Spleen (tissue), 11 donors: ENCODE measurements around the gene PDE3A. TPM values are rescaled to one million over a fixed set of nuclear protein-coding genes. Genes with fewer than 3 reads are reported as not detected.
A peak's percentile ranks its signal among the peaks of the same experiment; 100 is the strongest.

Experiments used
- DNase-seq: peaks from one replicate; pipeline ENCODE4 v3.0.0-alpha.2; 2020
- H3K27ac ChIP-seq, 8 donors: fragments of 200-600 bp; sonication (generic) in 7 of 8; 1 replicate in 4 of 8; 2 replicates in 4 of 8; pipeline versions ENCODE4 v1.5.0 to v1.8.0; 2016 to 2021; ENCODE audit warnings: inconsistent platforms in 4 of 8, mild to moderate bottlenecking in 4 of 8, moderate library complexity in 1 of 8
- H3K27me3 ChIP-seq, 7 donors: fragments of 200-600 bp; sonication (generic) in 6 of 7; replicated peaks in 1 of 7; 1 replicate in 4 of 7; 2 replicates in 3 of 7; pipeline versions ENCODE4 v1.5.0 to v1.8.0; 2016 to 2021; ENCODE audit warnings: inconsistent platforms in 3 of 7, mild to moderate bottlenecking in 1 of 7
- H3K36me3 ChIP-seq, 6 donors: fragments of 200-600 bp; sonication (generic) in 5 of 6; 1 replicate in 4 of 6; 2 replicates in 2 of 6; pipeline versions ENCODE4 v1.5.0 to v1.8.0; 2016 to 2021; ENCODE audit warnings: inconsistent platforms in 2 of 6
- H3K4me1 ChIP-seq, 6 donors: fragments of 200-600 bp; sonication (generic) in 5 of 6; 1 replicate in 3 of 6; 2 replicates in 3 of 6; pipeline versions ENCODE4 v1.5.0 to v1.8.0; 2016 to 2021; ENCODE audit warnings: inconsistent platforms in 3 of 6
- H3K4me3 ChIP-seq, 8 donors: fragments of 200-600 bp; sonication (generic) in 7 of 8; 1 replicate in 4 of 8; 2 replicates in 4 of 8; pipeline versions ENCODE4 v1.5.0 to v1.8.0; 2016 to 2021; ENCODE audit warnings: inconsistent platforms in 4 of 8, mild to moderate bottlenecking in 4 of 8, moderate library complexity in 2 of 8
- H3K9me3 ChIP-seq, 8 donors: fragments of 200-600 bp; sonication (generic) in 7 of 8; 1 replicate in 4 of 8; 2 replicates in 4 of 8; pipeline versions ENCODE4 v1.5.0 to v1.8.0; 2016 to 2021; ENCODE audit warnings: inconsistent platforms in 4 of 8
- CTCF ChIP-seq, 11 experiments: fragments of 200-600 bp in 7 of 11; fragments of 450-650 bp in 4 of 11; sonication (generic) in 4 of 11; IDR thresholded peaks in 8 of 11; conservative IDR thresholded peaks in 3 of 11; 1 replicate in 7 of 11; 2 replicates in 4 of 11; pipeline versions ENCODE4 v1.4.0 to v1.8.0; 2016 to 2021; ENCODE audit warnings: antibody characterized with exemption in 11 of 11, inconsistent platforms in 4 of 11, mild to moderate bottlenecking in 1 of 11
- POLR2A ChIP-seq, 3 donors: fragments of 450-650 bp; IDR thresholded peaks; one replicate each; pipeline ENCODE4 v1.5.1; 2017; ENCODE audit warnings: antibody characterized with exemption in 3 of 3, mild to moderate bottlenecking in 1 of 3
- POLR2AphosphoS5 ChIP-seq, 3 donors: sonication (generic); formaldehyde crosslinking; IDR thresholded peaks; one replicate each; pipeline ENCODE4 v1.5.1; 2017; ENCODE audit warnings: antibody characterized with exemption in 3 of 3
- WGBS, 5 donors: extraction: QIAGEN DNeasy Blood & Tissue Kit in 3 of 5; methylation state at CpG; one replicate each; pipeline versions ENCODE4 v1.1.5 to v1.1.7; 2013 to 2018; 5-methylcytosine and 5-hydroxymethylcytosine counted together
- intact Hi-C: fragments of 100-400 bp; cut with DNase I; formaldehyde crosslinking; loops from one replicate; pipeline ENCODE4 v1.15.0; 2023; ENCODE audit warnings: low total_unique reads
- polyA plus RNA-seq, 3 donors: library from polyadenylated mRNA; stranded (reverse); fragments of 200-250 nt; gene quantifications; one replicate each; pipeline ENCODE4 v1.2.1, GENCODE V29; 2013
- total RNA-seq, 7 donors: library from RNA; depleted of rRNA in 3 of 7; stranded (reverse); fragments of >200 nt in 3 of 7; fragmentation: NEBNext Ultra II Directional in 4 of 7; extraction: Animal tissue kit (Norgen Biotek cat#: 25700) in 4 of 7; gene quantifications; one replicate each; pipeline versions ENCODE4 v1.1.0 to v1.2.1, GENCODE V29; 2016 to 2021
- donor health status: healthy with polysubstance abuse.
- donor health status: DM: no; HTN: no; CAD: no; lungs with moderate emphysema.
- donor health status: DM: no; HTN: no; CAD: no.
- donor health status: Bipolar disorder and iron deficiency.
- donor health status: healthy.
- donor health status: DM: no; HTN: no; CAD: no.
- donor health status: DM: yes; HTN: yes; CAD: no.

Gene PDE3A
- total and polyA plus RNA-seq, 10 donors, result 0.57 to 10.1 (median 7.5) TPM

DNA sequence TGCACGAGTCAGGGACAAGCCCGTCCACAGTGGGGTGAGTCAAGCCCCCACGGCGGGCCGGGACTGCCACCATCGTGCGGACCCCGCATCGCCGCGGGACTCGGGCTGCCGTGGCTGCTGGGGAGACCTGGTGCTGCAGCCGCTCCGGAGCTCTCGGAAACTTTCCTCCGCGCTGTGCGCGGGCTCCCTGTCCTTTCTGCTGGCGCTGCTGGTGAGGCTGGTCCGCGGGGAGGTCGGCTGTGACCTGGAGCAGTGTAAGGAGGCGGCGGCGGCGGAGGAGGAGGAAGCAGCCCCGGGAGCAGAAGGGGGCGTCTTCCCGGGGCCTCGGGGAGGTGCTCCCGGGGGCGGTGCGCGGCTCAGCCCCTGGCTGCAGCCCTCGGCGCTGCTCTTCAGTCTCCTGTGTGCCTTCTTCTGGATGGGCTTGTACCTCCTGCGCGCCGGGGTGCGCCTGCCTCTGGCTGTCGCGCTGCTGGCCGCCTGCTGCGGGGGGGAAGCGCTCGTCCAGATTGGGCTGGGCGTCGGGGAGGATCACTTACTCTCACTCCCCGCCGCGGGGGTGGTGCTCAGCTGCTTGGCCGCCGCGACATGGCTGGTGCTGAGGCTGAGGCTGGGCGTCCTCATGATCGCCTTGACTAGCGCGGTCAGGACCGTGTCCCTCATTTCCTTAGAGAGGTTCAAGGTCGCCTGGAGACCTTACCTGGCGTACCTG, 1.1 kb downstream of the PDE3A start:
- H3K27ac ChIP-seq, result peak overlapping the region in 7 of 8 donors; percentile 64 to 80 (median 73)
- H3K27me3 ChIP-seq, result peaks cover 0 to 56% (median 19%) of the 10 kb centered on the region in 7 donors
- peaks cover 0 to 32% (median 19%) of the 10 kb centered on the region in 6 donors for H3K4me1 ChIP-seq
- peak overlapping the region; percentile 33 to 68 (median 42) for H3K4me3 ChIP-seq
- peak; percentile 78 for DNase-seq
- H3K36me3 ChIP-seq, result no peaks in the 10 kb centered on the region
- H3K9me3 ChIP-seq, result no peaks in the 10 kb centered on the region
- TF ChIP-seq CTCF (IDR thresholded peaks at IDR 0.05 in 8 of 11, conservative IDR thresholded peaks at IDR 0.05 in 3 of 11) (no peak), POLR2AphosphoS5 (IDR thresholded peaks at IDR 0.05) (peak; percentile 32 to 80 (median 76)), POLR2A (IDR thresholded peaks at IDR 0.05) (no peak)
- intact Hi-C loops, result no loop called here
- WGBS, 5 donors, result 0 to 3% (median 2%) methylated on average over 23 to 63 of the region's 63 CpGs

DNA sequence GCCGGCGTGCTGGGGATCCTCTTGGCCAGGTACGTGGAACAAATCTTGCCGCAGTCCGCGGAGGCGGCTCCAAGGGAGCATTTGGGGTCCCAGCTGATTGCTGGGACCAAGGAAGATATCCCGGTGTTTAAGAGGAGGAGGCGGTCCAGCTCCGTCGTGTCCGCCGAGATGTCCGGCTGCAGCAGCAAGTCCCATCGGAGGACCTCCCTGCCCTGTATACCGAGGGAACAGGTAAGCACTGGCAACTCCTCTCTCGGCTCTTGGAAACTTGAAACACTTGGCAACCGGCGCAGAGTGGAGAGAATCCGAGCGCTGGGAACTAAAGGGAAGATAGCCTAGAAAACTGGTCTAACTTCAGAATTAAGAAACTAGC, 1.7 kb downstream of the PDE3A start:
- TF ChIP-seq POLR2A (IDR thresholded peaks at IDR 0.05) (no peak), POLR2AphosphoS5 (IDR thresholded peaks at IDR 0.05) (no peak), CTCF (IDR thresholded peaks at IDR 0.05 in 8 of 11, conservative IDR thresholded peaks at IDR 0.05 in 3 of 11) (no peak)
- Histone ChIP-seq H3K9me3 (no peaks in the 10 kb centered on the region), H3K4me1 (peaks cover 0 to 32% (median 19%) of the 10 kb centered on the region in 6 donors), H3K4me3 (peak overlapping the region; percentile 33 to 68 (median 42)), H3K27me3 (peaks cover 0 to 56% (median 19%) of the 10 kb centered on the region in 7 donors), H3K36me3 (no peaks in the 10 kb centered on the region), H3K27ac (peak overlapping the region in 7 of 8 donors; percentile 64 to 80 (median 73))
- WGBS, 5 donors, result 5 to 12% (median 6%) methylated on average over 18 to 21 of the region's 21 CpGs
- DNase-seq, result peak; percentile 72
- intact Hi-C loops, result no loop called here

DNA sequence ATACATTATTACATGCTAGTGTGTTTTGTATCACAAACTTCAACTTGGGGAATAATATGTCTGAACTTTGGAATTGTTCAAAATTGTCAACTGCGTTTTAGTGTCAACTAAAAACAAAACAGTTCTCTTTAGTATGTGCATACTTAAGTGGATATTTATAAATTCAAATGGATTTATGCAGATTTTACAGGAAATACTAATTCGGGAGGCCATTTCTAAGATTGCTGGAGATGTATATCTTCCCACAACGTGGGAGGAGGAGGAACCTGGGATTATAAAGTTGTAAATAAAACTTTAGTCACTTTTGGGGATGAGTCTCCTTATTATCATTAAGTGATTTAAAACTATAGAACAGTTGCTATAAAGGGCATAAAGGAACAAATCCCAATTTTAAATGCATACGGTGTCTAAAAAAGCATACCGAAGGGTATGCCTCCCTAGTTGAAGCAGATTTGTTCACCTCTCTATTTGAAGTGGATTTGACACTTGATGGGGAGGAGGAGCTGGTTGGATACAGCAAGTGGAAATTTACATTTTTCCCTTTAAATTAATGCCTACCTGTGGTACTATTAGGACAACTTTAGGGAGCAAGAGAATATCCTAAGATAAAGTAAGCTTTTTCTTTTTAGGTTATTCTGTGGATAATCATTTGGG, 2.7 kb downstream of the PDE3A start:
- Histone ChIP-seq H3K36me3 (no peaks in the 10 kb centered on the region), H3K27ac (no peak overlapping the region), H3K9me3 (no peaks in the 10 kb centered on the region), H3K4me1 (peaks cover 0 to 32% (median 19%) of the 10 kb centered on the region in 6 donors), H3K4me3 (peak overlapping the region in 6 of 8 donors; percentile 5 to 68 (median 42)), H3K27me3 (peaks cover 0 to 56% (median 19%) of the 10 kb centered on the region in 7 donors)
- DNase-seq, result no peak
- 45 to 68% (median 55%) methylated on average over 5 of the region's 5 CpGs for WGBS, 5 donors
- TF ChIP-seq CTCF (IDR thresholded peaks at IDR 0.05 in 8 of 11, conservative IDR thresholded peaks at IDR 0.05 in 3 of 11) (no peak), POLR2A (IDR thresholded peaks at IDR 0.05) (no peak), POLR2AphosphoS5 (IDR thresholded peaks at IDR 0.05) (no peak)
- intact Hi-C loops, result no loop called here
